HEK293T (cell line): ENCODE results near the gene PPA1.
"Not testable (repeated sequence)": the region's sequence is repeated elsewhere in the genome, so short reads cannot be mapped to it uniquely, and the experiment has no call there.

Experiments
- CTCF ChIA-PET: fragments of 350-600 bp; formaldehyde crosslinking; extraction: SDS; loops from one replicate; lab custom pipeline; 2021; ENCODE audit warnings: antibody characterized with exemption, inconsistent platforms; lab: Yijun Ruan, JAX
- POLR2A ChIA-PET: fragments of 350-600 bp; formaldehyde crosslinking; extraction: SDS; loops from one replicate; lab custom pipeline; 2020; ENCODE audit warnings: antibody characterized with exemption, inconsistent platforms; lab: Yijun Ruan, JAX
- DNase-seq: peaks from one replicate; pipeline ENCODE4 v3.0.0; 2012; ENCODE audit warnings: mixed read lengths; ENCODE audit errors: extremely low spot score
- ARNT ChIP-seq: fragments of 450-650 bp; IDR thresholded peaks from 2 replicates; pipeline ENCODE4 v1.6.1; 2017; ENCODE audit warnings: mild to moderate bottlenecking
- BHLHE40 ChIP-seq: fragments of 450-650 bp; IDR thresholded peaks from 2 replicates; pipeline ENCODE4 v1.6.1; 2016; ENCODE audit warnings: mild to moderate bottlenecking, moderate library complexity, borderline replicate concordance
- CTBP1 ChIP-seq: fragments of 450-650 bp; IDR thresholded peaks from 2 replicates; pipeline ENCODE4 v1.6.1; 2016; ENCODE audit warnings: borderline replicate concordance
- ELF4 ChIP-seq: fragments of 450-650 bp; IDR thresholded peaks from 2 replicates; pipeline ENCODE4 v1.6.1; 2017; ENCODE audit warnings: antibody characterized with exemption
- FOXA1 ChIP-seq: fragments of 450-650 bp; IDR thresholded peaks from 2 replicates; pipeline ENCODE4 v1.6.1; 2016; ENCODE audit warnings: mild to moderate bottlenecking
- FOXK2 ChIP-seq: fragments of 450-650 bp; IDR thresholded peaks from 2 replicates; pipeline ENCODE4 v1.6.1; 2016; ENCODE audit warnings: mild to moderate bottlenecking
- FOXM1 ChIP-seq: fragments of 450-650 bp; IDR thresholded peaks from 2 replicates; pipeline ENCODE4 v1.6.1; 2017; ENCODE audit warnings: mild to moderate bottlenecking, borderline replicate concordance
- HDGF ChIP-seq: fragments of 450-650 bp; IDR thresholded peaks from 2 replicates; pipeline ENCODE4 v1.6.1; 2017; ENCODE audit warnings: antibody characterized with exemption, borderline replicate concordance
- L3MBTL2 ChIP-seq: fragments of 450-650 bp; conservative IDR thresholded peaks from 2 replicates; pipeline ENCODE4 v1.6.1; 2016; ENCODE audit warnings: mild to moderate bottlenecking
- LEF1 ChIP-seq: fragments of 450-650 bp; IDR thresholded peaks from 2 replicates; pipeline ENCODE4 v1.6.1; 2017; ENCODE audit warnings: mild to moderate bottlenecking, borderline replicate concordance
- NFRKB ChIP-seq: fragments of 450-650 bp; IDR thresholded peaks from 2 replicates; pipeline ENCODE4 v1.6.1; 2016; ENCODE audit warnings: mild to moderate bottlenecking, moderate library complexity
- PKNOX1 ChIP-seq: fragments of 450-650 bp; IDR thresholded peaks from 2 replicates; pipeline ENCODE4 v1.6.1; 2016
- SP1 ChIP-seq: fragments of 450-650 bp; IDR thresholded peaks from 2 replicates; pipeline ENCODE4 v1.6.1; 2017
- SUZ12 ChIP-seq: fragments of 450-650 bp; IDR thresholded peaks from 2 replicates; pipeline ENCODE4 v1.6.1; 2016; ENCODE audit warnings: mild to moderate bottlenecking
- TARDBP ChIP-seq: fragments of 450-650 bp; IDR thresholded peaks from 2 replicates; pipeline ENCODE4 v1.6.1; 2016
- ZNF384 ChIP-seq: fragments of 450-650 bp; IDR thresholded peaks from 2 replicates; pipeline ENCODE4 v1.6.1; 2016

PPA1 gene

DNA sequence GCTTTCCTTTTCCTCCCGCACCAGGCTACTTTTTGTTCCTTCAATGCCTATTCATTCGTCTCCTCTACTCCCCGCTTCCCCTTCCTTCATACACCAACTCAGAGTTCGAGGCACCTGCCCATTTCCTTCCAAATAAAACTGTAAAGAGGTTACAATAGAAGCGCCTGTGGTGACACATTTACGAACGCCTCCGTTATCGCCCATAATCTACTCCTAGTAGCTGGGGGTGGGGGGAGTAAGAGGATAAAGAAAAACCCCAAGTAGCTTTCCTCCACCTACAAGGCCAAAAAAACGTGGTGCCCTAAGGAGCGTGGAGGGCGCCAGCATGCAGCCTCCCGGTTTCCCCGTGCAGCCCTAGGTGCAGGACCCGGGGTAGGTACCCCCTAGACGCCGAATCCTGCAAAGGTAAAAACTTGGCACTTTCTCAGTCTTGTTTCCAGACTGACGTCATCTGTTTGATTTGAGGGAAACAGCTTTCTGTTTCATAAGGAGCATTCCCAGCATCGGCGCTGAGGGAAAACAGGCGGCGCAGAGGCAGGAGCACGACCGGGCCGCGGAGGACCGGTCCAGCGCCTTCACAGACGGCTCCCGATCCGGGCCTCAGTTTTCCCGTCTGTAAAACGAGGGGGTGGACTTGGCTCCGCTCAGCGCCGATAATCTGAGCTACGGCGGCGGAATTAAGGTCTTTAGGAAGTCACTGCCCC is 922 bp downstream of the PPA1 start:
- CTCF ChIA-PET: interaction anchor here (0.6 to 2.7 kb wide), 4 partner anchors 10 to 132 kb away, joined by 3 to 13 read pairs (median 4); no protein-coding TSS in a partner anchor
- no peak for TF ChIP-seq PKNOX1
- TF ChIP-seq ZNF384: no peak
- TF ChIP-seq FOXK2: no peak
- TF ChIP-seq LEF1: no peak
- TF ChIP-seq L3MBTL2: peak; percentile 34; the same call in 1 of the 2 replicates

GRCh38 chr10:70228491-70228890 is 4.7 kb downstream of the PPA1 start:
- CTCF ChIA-PET: interaction anchor here (1.4 to 2.0 kb wide), 2 partner anchors 82 to 120 kb away, joined by 3 to 8 read pairs; partner anchors contain the start of gene TYSND1

More for the DNA sequence above, 922 bp downstream of the PPA1 start:
- DNase-seq: peak; percentile 26
- POLR2A ChIA-PET: interaction anchor here (0.6 to 2.9 kb wide), 16 partner anchors 9 to 245 kb away, joined by 3 to 24 read pairs (median 4); partner anchors contain the start of genes EIF4EBP2 and TYSND1

GRCh38 chr10:70227548-70228320 is 5.5 kb downstream of the PPA1 start:
- ChIA-PET POLR2A (interaction anchor here (0.7 kb wide), 1 partner anchor 122 kb away, joined by 3 read pairs; no protein-coding TSS in a partner anchor), CTCF (interaction anchor here (1.4 to 2.0 kb wide), 2 partner anchors 81 to 121 kb away, joined by 3 to 8 read pairs; partner anchors contain the start of gene TYSND1)
- TF ChIP-seq L3MBTL2: no peak
- no peak for TF ChIP-seq BHLHE40
- TF ChIP-seq ARNT: no peak
- no peak for TF ChIP-seq HDGF
- no peak for TF ChIP-seq PKNOX1
- no peak for TF ChIP-seq FOXM1
- TF ChIP-seq TARDBP: no peak
- no peak for TF ChIP-seq LEF1
- no peak for TF ChIP-seq SUZ12
- no peak for DNase-seq

More at GRCh38 chr10:70228491-70228890, 4.7 kb downstream of the PPA1 start:
- POLR2A ChIA-PET: no interaction called here
- no peak for TF ChIP-seq ZNF384
- no peak for TF ChIP-seq NFRKB
- TF ChIP-seq SP1: no peak
- no peak for TF ChIP-seq FOXK2
- TF ChIP-seq SUZ12: no peak
- TF ChIP-seq CTBP1: no peak
- TF ChIP-seq BHLHE40: no peak
- TF ChIP-seq PKNOX1: no peak
- TF ChIP-seq ARNT: no peak
- no peak for TF ChIP-seq FOXM1
- no peak for TF ChIP-seq ELF4
- no peak for TF ChIP-seq HDGF
- no peak for TF ChIP-seq L3MBTL2
- no peak for TF ChIP-seq FOXA1
- no peak for TF ChIP-seq LEF1
- DNase-seq: no peak

DNA sequence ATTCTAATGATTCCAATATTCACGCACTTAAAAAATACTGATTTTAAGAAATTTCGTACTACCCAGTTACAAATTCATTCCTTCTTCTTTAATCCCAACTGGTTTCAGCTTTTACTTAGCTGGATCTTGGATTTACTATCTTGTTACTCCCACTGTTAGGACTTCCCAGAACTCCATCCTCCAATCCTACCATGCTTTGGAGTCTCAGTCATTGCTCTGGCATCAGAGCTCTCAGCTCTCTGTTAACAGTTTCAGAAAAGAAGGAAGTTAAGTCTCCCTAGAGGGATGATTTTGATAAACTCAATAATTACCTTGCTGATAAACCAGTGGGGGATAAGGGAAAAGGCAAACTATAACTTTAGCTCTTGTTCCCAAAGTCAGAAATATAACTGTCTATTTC is 9.5 kb downstream of the PPA1 start:
- CTCF ChIA-PET: interaction anchor here (0.9 to 2.1 kb wide), 4 partner anchors 41 to 140 kb away, joined by 4 to 6 read pairs (median 4); partner anchors contain the start of gene TYSND1
- no peak for TF ChIP-seq CTBP1
- no peak for TF ChIP-seq LEF1
- no peak for TF ChIP-seq FOXK2
- no peak for TF ChIP-seq PKNOX1
- no peak for TF ChIP-seq SUZ12
- TF ChIP-seq SP1: no peak
- DNase-seq: no peak
- POLR2A ChIA-PET: interaction anchor here (4.9 kb wide), 1 partner anchor 9 kb away, joined by 24 read pairs; the partner anchor contains the start of gene PPA1

- POLR2A ChIA-PET: interaction anchor here (4.9 kb wide), 1 partner anchor 10 kb away, joined by 24 read pairs; the partner anchor contains the start of gene PPA1
These were observed 10.3 kb downstream of the PPA1 start for GRCh38 chr10:70222811-70223447.

More at GRCh38 chr10:70222811-70223447, 10.3 kb downstream of the PPA1 start:
- not testable (repeated sequence) for DNase-seq
- CTCF ChIA-PET: interaction anchor here (0.9 to 2.1 kb wide), 8 partner anchors 10 to 141 kb away, joined by 4 to 37 read pairs (median 6); partner anchors contain the start of genes PPA1 and TYSND1
